Gastrocnemius medialis (tissue), 4 donors: ENCODE results near the gene WSCD1.

Experiments used
- CTCF ChIP-seq, 5 experiments: fragments of 450-650 bp in 3 of 5; fragments of 200-600 bp in 2 of 5; sonication (generic) in 2 of 5; IDR thresholded peaks in 4 of 5; conservative IDR thresholded peaks in 1 of 5; 1 replicate in 4 of 5; 2 replicates in 1 of 5; pipeline ENCODE4 v1.5.1; 2016 to 2019; ENCODE audit warnings: antibody characterized with exemption in 5 of 5, mild to moderate bottlenecking in 3 of 5, moderate library complexity in 3 of 5
- POLR2A ChIP-seq, 2 donors: fragments of 450-650 bp; IDR thresholded peaks; one replicate each; pipeline ENCODE4 v1.6.1; 2017; ENCODE audit warnings: antibody characterized with exemption in 2 of 2, mild to moderate bottlenecking in 2 of 2, moderate library complexity in 2 of 2

DNA sequence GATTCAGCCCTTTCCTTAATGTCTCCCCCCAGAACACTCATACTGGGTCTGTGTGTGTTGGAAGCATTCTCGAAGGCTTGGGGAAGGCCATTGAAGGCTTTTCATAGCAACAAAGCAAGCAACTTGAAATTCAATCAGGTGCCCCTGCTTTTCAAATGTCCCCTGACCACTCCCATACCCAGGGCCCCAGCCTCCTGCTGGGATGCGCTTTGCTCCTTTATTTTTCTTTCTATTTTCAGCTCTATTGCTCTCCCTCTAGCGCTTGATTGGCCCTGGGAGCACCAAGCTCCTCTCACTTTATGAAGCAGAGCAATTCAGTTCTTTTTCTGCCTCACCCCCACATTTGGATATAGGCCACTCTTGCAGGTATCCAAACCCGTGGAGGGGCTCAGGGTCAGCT lies 92.0 kb downstream of the WSCD1 start:
- TF ChIP-seq POLR2A (IDR thresholded peaks at IDR 0.05), result no peak
- no peak for TF ChIP-seq CTCF (IDR thresholded peaks at IDR 0.05 in 4 of 5, conservative IDR thresholded peaks at IDR 0.05 in 1 of 5)
